Measurements from ENCODE around the gene GRK4.

DNA sequence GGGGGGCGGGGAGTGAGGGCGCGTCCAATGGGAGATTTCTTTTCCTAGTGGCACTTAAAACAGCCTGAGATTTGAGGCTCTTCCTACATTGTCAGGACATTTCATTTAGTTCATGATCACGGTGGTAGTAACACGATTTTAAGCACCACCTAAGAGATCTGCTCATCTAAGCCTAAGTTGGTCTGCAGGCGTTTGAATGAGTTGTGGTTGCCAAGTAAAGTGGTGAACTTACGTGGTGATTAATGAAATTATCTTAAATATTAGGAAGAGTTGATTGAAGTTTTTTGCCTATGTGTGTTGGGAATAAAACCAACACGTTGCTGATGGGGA is 112.2 kb downstream of the GRK4 start:
- TF ChIP-seq, protein P1, sequence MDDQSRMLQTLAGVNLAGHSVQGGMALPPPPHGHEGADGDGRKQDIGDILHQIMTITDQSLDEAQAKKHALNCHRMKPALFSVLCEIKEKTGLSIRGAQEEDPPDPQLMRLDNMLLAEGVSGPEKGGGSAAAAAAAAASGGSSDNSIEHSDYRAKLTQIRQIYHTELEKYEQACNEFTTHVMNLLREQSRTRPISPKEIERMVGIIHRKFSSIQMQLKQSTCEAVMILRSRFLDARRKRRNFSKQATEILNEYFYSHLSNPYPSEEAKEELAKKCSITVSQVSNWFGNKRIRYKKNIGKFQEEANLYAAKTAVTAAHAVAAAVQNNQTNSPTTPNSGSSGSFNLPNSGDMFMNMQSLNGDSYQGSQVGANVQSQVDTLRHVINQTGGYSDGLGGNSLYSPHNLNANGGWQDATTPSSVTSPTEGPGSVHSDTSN (IDR thresholded peaks at IDR 0.05; ENCODE audit: insufficient replicate concordance, low read depth, low read length), result no peak
- TF ChIP-seq FOXK2 (IDR thresholded peaks at IDR 0.05) (no peak), RAD21 (IDR thresholded peaks at IDR 0.05; ENCODE audit: insufficient read depth, low read depth, low read length) (no peak), RFX5 (IDR thresholded peaks at IDR 0.05; ENCODE audit: low read depth, low read length) (no peak), NFYA (IDR thresholded peaks at IDR 0.05; ENCODE audit: borderline replicate concordance, low read depth, low read length) (no peak), DPF2 (IDR thresholded peaks at IDR 0.05) (no peak), ZNF622 (IDR thresholded peaks at IDR 0.05) (no peak), SIN3A (IDR thresholded peaks at IDR 0.05; ENCODE audit: low read depth, low read length) (no peak), ZNF384 (IDR thresholded peaks at IDR 0.05; ENCODE audit: borderline replicate concordance, low read depth, low read length) (no peak), BCL11A (IDR thresholded peaks at IDR 0.05; ENCODE audit: low read depth, low read length) (no peak), JUND (IDR thresholded peaks at IDR 0.05; ENCODE audit: low read depth, low read length) (no peak)
- TF ChIP-seq, protein P2, sequence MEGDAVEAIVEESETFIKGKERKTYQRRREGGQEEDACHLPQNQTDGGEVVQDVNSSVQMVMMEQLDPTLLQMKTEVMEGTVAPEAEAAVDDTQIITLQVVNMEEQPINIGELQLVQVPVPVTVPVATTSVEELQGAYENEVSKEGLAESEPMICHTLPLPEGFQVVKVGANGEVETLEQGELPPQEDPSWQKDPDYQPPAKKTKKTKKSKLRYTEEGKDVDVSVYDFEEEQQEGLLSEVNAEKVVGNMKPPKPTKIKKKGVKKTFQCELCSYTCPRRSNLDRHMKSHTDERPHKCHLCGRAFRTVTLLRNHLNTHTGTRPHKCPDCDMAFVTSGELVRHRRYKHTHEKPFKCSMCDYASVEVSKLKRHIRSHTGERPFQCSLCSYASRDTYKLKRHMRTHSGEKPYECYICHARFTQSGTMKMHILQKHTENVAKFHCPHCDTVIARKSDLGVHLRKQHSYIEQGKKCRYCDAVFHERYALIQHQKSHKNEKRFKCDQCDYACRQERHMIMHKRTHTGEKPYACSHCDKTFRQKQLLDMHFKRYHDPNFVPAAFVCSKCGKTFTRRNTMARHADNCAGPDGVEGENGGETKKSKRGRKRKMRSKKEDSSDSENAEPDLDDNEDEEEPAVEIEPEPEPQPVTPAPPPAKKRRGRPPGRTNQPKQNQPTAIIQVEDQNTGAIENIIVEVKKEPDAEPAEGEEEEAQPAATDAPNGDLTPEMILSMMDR (IDR thresholded peaks at IDR 0.05 in 2 of 3, conservative IDR thresholded peaks at IDR 0.05 in 1 of 3; ENCODE audit: control insufficient read depth in 2 of 3, extremely low read depth in 1 of 3, insufficient read depth in 1 of 3, low read depth in 3 of 3, low read length in 3 of 3), result no peak
- TF ChIP-seq, protein P3, sequence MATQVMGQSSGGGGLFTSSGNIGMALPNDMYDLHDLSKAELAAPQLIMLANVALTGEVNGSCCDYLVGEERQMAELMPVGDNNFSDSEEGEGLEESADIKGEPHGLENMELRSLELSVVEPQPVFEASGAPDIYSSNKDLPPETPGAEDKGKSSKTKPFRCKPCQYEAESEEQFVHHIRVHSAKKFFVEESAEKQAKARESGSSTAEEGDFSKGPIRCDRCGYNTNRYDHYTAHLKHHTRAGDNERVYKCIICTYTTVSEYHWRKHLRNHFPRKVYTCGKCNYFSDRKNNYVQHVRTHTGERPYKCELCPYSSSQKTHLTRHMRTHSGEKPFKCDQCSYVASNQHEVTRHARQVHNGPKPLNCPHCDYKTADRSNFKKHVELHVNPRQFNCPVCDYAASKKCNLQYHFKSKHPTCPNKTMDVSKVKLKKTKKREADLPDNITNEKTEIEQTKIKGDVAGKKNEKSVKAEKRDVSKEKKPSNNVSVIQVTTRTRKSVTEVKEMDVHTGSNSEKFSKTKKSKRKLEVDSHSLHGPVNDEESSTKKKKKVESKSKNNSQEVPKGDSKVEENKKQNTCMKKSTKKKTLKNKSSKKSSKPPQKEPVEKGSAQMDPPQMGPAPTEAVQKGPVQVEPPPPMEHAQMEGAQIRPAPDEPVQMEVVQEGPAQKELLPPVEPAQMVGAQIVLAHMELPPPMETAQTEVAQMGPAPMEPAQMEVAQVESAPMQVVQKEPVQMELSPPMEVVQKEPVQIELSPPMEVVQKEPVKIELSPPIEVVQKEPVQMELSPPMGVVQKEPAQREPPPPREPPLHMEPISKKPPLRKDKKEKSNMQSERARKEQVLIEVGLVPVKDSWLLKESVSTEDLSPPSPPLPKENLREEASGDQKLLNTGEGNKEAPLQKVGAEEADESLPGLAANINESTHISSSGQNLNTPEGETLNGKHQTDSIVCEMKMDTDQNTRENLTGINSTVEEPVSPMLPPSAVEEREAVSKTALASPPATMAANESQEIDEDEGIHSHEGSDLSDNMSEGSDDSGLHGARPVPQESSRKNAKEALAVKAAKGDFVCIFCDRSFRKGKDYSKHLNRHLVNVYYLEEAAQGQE (IDR thresholded peaks at IDR 0.05; ENCODE audit: low read depth, low read length), result no peak
